ENCODE results near the gene APOBEC3B.
A peak's percentile ranks its signal among the peaks of the same experiment; 100 is the strongest.
"Not testable (repeated sequence)": the region's sequence is repeated elsewhere in the genome, so short reads cannot be mapped to it uniquely, and the experiment has no call there.

The APOBEC3B gene

DNA sequence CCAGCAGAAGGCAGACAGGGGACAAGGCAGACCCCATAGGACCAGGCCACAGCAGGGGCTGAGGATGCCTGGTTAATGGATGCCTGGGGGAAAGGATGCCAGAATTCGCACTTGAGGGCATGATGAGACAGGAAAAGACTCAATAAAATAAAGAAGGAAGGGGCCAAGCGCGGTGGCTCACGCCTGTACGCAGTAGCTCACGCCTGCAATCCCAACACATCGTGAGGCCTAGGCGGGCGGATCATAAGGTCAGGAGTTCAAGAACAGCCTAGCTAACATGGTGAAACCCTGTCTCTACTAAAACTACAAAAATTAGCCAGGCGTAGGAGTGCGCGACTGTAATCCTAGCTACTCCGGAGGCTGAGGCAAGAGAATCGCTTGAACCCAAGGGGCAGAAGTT lies 48.6 kb downstream of the APOBEC3B start:
- TF ChIP-seq CTCF (conservative IDR thresholded peaks at IDR 0.05; ENCODE audit: low read length): no peak
- DNase-seq (ENCODE audit: low read depth): no peak
- no peak overlapping the region for H3K4me3 ChIP-seq (ENCODE audit: low read length)

DNA sequence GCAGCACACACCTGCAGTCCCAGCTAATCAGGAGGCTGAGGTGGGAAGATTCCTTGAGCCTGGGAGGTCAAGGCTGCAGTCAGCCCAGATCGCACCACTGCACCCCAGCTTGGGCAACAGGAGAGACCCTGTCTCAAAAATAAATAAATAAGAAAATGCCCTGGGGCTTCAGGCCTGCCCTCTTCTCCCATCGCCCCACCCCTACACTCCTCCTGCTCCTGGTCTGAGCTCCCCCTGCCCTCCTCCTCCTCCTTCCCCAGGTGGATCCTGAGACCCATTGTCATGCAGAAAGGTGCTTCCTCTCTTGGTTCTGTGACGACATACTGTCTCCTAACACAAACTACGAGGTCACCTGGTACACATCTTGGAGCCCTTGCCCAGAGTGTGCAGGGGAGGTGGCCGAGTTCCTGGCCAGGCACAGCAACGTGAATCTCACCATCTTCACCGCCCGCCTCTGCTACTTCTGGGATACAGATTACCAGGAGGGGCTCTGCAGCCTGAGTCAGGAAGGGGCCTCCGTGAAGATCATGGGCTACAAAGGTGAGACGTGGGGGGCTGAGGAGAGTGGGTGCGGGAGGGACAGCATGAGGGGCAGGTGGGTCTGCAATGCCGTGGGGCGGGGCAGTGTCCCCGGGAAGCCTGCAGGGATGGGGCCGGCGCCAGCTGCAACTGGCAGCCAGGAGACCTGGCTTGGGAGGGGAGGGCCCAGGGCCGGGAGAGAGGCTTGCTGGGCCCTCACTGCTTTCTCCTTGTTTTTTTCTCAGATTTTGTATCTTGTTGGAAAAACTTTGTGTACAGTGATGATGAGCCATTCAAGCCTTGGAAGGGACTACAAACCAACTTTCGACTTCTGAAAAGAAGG lies 49.5 kb downstream of the APOBEC3B start:
- DNase-seq (ENCODE audit: low read depth); H3K4me3 ChIP-seq (ENCODE audit: low read length): not testable (repeated sequence)

DNA sequence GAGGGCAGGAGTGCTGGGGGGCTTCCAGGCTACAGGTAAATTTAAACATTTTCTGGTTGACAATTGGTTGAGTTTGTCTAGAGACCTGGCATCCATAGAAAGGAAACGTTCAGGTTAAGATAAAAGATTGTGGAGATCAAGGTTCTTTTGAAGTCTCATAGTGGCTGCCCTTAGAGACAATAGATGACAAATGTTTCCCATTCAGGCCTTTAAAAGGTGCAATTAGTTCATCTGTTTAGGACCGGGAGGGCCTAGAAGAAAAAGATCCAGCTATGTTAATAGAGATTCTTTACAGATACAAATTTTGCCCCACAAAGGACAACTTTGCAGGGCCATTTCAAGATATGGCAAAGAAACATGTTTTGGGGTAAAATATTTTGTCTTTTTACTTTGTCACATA lies 54.9 kb downstream of the APOBEC3B start:
- not testable (repeated sequence) for H3K4me3 ChIP-seq (ENCODE audit: low read length); DNase-seq (ENCODE audit: low read depth)

DNA sequence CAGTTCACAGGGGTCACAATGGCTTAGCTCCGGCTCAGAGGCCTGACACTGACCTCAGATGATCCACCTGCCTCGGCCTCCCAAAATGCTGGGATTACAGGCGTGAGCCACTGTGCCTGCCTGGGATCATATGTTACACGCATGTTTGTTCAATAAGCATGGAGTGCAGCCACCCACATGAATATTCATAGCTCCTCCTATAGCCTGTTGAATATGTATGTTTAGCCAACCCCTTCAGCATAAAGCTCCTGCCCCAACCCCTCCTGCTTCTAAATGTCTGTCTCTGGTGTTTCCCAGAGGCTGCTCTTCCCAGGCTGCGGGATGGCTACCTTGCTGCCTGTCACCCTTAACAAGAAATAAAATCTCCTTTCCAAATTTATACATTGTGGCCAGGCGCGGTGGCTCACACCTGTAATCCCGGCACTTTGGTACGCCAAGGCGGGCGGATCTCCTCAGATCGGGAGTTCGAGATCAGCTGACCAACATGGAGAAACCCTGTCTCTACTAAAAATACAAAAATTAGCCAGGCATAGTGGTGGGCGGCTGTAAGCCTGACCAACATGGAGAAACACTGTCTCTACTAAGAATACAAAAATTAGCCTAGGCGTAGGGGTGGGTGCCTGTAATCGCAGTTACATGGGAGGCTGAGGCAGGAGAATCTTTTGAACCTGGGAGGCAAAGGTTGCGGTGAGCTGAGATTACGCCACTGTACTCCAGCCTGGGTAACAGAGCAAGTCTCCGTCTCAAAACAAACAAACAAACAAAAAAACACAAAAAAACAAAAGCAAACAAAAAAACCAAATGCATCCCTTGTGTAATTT lies 57.4 kb downstream of the APOBEC3B start:
- DNase-seq (ENCODE audit: low read depth): no peak
- TF ChIP-seq CTCF (conservative IDR thresholded peaks at IDR 0.05; ENCODE audit: low read length): no peak
- H3K4me3 ChIP-seq (ENCODE audit: low read length): no peak overlapping the region; the same call in 1 of the 2 replicates

DNA sequence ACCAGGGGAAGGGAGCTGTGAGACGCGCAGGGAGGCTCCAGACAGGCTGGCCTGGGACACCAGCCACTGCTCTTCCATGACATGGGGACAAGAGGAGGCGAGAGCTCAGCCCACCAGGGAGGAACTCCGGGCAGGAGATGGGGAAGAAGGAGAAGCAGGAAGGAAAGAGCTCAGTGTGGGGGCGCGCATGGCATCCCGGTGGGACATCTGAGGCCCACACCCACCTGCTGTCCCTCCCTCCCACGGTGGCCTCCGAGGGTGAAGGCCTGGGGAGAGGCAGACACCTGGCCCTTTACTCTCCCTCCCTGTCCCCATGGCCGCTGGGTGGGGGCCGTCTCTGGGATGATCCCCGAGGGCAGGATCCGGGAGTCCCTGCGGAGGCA lies 58.0 kb downstream of the APOBEC3B start:
- H3K4me3 ChIP-seq (ENCODE audit: low read length): peak overlapping the region; percentile 73
- DNase-seq (ENCODE audit: low read depth): not testable (repeated sequence)

DNA sequence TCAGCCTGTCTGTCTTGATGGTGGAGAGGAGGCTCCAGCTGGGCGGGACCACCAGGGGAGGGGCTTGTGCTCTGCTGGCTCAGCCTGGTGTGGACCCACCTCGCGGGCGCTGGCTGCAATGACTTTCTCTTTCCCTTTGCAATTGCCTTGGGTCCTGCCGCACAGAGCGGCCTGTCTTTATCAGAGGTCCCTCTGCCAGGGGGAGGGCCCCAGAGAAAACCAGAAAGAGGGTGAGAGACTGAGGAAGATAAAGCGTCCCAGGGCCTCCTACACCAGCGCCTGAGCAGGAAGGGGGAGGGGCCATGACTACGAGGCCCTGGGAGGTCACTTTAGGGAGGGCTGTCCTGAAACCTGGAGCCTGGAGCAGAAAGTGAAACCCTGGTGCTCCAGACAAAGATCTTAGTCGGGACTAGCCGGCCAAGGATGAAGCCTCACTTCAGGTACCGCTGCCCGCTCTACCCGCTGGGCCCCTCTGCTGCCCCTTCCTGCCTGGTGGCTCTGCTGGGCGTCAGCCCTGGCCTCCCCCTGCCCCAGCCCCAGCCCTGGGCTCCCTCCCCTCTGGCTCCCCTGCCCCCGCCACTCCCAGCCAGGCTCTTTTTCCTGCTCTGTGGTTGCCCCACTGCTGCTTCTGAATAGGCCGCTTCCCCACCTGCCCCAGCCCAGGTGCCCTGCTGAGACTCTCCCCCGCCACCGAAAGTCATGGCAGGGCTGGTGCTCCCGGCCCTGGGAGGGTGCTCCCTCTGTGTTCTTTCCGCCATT lies 58.6 kb downstream of the APOBEC3B start, which contains the start of gene APOBEC3F:
Gene APOBEC3F, plus strand, starts transcription at position 327 of the 759 bp plus-strand sequence. Its CDS starts 97 bp downstream, at position 424.
- DNase-seq (ENCODE audit: low read depth): peak; percentile 41
- peak within 1 kb of the TSS; percentile 73 for H3K4me3 ChIP-seq (ENCODE audit: low read length)

DNA sequence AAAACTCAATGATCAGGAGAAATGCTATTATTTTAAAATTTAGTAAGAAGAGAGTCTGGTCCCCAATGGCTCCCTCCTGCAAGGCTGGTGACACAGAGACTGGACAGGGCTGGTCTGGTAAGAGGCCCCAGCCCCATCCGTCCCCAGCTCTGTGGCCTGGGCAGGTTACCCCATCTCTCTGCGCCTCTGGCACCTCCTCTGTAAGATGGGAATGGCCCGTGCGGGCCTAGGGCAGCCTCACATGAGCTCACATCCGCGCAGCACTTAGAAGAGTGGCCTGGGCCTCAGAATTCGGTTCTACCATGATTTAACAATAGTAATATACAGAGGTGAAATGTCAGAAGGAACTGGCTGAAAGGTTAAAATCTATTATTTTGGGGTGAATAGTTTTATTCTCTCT lies 59.8 kb downstream of the APOBEC3B start:
- TF ChIP-seq CTCF (conservative IDR thresholded peaks at IDR 0.05; ENCODE audit: low read length): no peak
- no peak for DNase-seq (ENCODE audit: low read depth)
- H3K4me3 ChIP-seq (ENCODE audit: low read length): no peak overlapping the region

Measured in AG10803 (cell line).